Measurements from ENCODE around the gene MICU1. TPM values are rescaled to one million over a fixed set of nuclear protein-coding genes. Genes with fewer than 3 reads are reported as not detected.

MICU1 gene
- total and polyA plus RNA-seq, 2 experiments from 2014 or later = 27.5 to 52.3 TPM

DNA sequence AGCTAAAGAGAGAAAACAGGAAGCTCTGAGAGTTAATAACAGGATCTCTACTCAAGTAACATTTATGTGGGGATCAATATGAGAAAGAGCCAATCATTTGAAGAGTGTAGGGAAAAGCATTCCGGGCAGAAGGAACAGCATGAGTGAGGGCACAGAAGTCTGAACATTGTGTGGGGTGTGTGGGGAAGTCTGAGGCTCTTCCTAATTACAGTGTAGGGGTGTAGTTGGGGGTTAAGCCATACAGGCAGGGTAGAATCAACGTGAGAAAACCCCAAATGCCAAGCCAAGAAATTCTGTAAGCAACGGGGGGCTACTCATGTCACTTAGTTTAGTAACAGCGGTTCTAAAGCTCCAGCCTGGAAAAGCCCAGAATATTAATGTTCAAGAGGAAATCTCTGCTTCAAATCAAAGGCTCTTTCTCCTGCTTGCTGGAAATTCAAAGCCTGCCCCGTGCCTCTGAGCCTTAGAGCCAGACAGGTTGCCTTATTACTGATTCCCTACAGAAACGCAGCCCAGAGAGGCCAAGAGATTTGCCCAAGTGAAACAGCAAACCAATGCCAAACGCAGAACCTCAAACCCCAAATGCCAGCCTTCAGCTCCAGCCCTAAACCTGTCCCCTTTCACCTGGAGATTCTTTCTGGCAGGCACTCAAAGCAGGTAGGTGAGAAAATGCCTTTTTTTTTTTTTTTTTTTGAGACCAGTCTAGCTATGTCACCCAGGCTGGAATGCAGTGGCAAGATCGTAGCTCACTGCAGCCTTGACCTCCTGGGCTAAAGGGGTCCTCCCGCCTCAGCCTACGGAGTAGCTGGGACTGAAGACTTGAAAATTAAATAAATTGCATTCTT is 307.2 kb downstream of the MICU1 start:
- Histone ChIP-seq H3F3A (replicated peaks; ENCODE audit: low read depth) (peaks cover 13% of the 10 kb centered on the region), H3K9me2 (ENCODE audit: insufficient read depth) (no peaks in the 10 kb centered on the region), H4K20me1 (replicated peaks; ENCODE audit: insufficient read depth) (no peaks in the 10 kb centered on the region), H3K36me3 (ENCODE audit: insufficient read depth) (no peaks in the 10 kb centered on the region), H2AFZ (peak overlapping the region; percentile 92), H3K4me1 (ENCODE audit: insufficient read depth) (peaks cover 34% of the 10 kb centered on the region), H3K4me3 (peak overlapping the region; percentile 61), H3K4me2 (peak overlapping the region; percentile 87), H3K27me3 (ENCODE audit: insufficient read depth) (no peaks in the 10 kb centered on the region), H3K27ac (ENCODE audit: low read depth) (0 out of 2 replicates have a peak overlapping the region, but pooled peaks have one; percentile 84), H3K79me2 (replicated peaks; ENCODE audit: insufficient read depth) (no peaks in the 10 kb centered on the region)
- Mint-ChIP-seq H3K36me3 (ENCODE audit: low read depth) (no peaks in the 10 kb centered on the region; the same call in 2 of the 3 replicates), H3K4me3 (peak overlapping the region; percentile 43), H3K27me3 (ENCODE audit: insufficient read depth, low read depth, poor library complexity) (peaks cover 20% of the 10 kb centered on the region), H3K27ac (0 out of 2 replicates have a peak overlapping the region, but pooled peaks have one; percentile 4), H3K9me3 (no peaks in the 10 kb centered on the region; the same call in 2 of the 3 replicates), H3K4me1 (peaks cover 57% of the 10 kb centered on the region)
- ATAC-seq (no peak), DNase-seq (ENCODE audit: low spot score) (no peak)
- TF ChIP-seq, protein P1, sequence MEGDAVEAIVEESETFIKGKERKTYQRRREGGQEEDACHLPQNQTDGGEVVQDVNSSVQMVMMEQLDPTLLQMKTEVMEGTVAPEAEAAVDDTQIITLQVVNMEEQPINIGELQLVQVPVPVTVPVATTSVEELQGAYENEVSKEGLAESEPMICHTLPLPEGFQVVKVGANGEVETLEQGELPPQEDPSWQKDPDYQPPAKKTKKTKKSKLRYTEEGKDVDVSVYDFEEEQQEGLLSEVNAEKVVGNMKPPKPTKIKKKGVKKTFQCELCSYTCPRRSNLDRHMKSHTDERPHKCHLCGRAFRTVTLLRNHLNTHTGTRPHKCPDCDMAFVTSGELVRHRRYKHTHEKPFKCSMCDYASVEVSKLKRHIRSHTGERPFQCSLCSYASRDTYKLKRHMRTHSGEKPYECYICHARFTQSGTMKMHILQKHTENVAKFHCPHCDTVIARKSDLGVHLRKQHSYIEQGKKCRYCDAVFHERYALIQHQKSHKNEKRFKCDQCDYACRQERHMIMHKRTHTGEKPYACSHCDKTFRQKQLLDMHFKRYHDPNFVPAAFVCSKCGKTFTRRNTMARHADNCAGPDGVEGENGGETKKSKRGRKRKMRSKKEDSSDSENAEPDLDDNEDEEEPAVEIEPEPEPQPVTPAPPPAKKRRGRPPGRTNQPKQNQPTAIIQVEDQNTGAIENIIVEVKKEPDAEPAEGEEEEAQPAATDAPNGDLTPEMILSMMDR (conservative IDR thresholded peaks at IDR 0.05; ENCODE audit: low read depth in 2 of 2) = no peak
- TF ChIP-seq EZH2phosphoT487 (IDR thresholded peaks at IDR 0.05; ENCODE audit: unreplicated experiment) (no peak), POLR2AphosphoS5 (IDR thresholded peaks at IDR 0.05; ENCODE audit: low read depth) (no peak), ZNF331 (CRISPR knock-in tag; IDR thresholded peaks at IDR 0.05; ENCODE audit: low read depth) (no peak), JUNB (IDR thresholded peaks at IDR 0.05; ENCODE audit: unreplicated experiment) (no peak), EZH2 (IDR thresholded peaks at IDR 0.05; ENCODE audit: low read depth, unreplicated experiment) (no peak), NANOG (IDR thresholded peaks at IDR 0.05; ENCODE audit: borderline replicate concordance) (no peak), ZNF114 (CRISPR knock-in tag; IDR thresholded peaks at IDR 0.05) (no peak), STAT1 (IDR thresholded peaks at IDR 0.05; ENCODE audit: unreplicated experiment) (no peak), CREB1 (CRISPR knock-in tag; IDR thresholded peaks at IDR 0.05; ENCODE audit: low read depth) (no peak)
- TF ChIP-seq, protein P2, sequence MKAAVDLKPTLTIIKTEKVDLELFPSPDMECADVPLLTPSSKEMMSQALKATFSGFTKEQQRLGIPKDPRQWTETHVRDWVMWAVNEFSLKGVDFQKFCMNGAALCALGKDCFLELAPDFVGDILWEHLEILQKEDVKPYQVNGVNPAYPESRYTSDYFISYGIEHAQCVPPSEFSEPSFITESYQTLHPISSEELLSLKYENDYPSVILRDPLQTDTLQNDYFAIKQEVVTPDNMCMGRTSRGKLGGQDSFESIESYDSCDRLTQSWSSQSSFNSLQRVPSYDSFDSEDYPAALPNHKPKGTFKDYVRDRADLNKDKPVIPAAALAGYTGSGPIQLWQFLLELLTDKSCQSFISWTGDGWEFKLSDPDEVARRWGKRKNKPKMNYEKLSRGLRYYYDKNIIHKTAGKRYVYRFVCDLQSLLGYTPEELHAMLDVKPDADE (IDR thresholded peaks at IDR 0.05) = no peak
- TF ChIP-seq, protein P3, sequence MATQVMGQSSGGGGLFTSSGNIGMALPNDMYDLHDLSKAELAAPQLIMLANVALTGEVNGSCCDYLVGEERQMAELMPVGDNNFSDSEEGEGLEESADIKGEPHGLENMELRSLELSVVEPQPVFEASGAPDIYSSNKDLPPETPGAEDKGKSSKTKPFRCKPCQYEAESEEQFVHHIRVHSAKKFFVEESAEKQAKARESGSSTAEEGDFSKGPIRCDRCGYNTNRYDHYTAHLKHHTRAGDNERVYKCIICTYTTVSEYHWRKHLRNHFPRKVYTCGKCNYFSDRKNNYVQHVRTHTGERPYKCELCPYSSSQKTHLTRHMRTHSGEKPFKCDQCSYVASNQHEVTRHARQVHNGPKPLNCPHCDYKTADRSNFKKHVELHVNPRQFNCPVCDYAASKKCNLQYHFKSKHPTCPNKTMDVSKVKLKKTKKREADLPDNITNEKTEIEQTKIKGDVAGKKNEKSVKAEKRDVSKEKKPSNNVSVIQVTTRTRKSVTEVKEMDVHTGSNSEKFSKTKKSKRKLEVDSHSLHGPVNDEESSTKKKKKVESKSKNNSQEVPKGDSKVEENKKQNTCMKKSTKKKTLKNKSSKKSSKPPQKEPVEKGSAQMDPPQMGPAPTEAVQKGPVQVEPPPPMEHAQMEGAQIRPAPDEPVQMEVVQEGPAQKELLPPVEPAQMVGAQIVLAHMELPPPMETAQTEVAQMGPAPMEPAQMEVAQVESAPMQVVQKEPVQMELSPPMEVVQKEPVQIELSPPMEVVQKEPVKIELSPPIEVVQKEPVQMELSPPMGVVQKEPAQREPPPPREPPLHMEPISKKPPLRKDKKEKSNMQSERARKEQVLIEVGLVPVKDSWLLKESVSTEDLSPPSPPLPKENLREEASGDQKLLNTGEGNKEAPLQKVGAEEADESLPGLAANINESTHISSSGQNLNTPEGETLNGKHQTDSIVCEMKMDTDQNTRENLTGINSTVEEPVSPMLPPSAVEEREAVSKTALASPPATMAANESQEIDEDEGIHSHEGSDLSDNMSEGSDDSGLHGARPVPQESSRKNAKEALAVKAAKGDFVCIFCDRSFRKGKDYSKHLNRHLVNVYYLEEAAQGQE (IDR thresholded peaks at IDR 0.05; ENCODE audit: unreplicated experiment) = no peak
- TF ChIP-seq, protein P4, sequence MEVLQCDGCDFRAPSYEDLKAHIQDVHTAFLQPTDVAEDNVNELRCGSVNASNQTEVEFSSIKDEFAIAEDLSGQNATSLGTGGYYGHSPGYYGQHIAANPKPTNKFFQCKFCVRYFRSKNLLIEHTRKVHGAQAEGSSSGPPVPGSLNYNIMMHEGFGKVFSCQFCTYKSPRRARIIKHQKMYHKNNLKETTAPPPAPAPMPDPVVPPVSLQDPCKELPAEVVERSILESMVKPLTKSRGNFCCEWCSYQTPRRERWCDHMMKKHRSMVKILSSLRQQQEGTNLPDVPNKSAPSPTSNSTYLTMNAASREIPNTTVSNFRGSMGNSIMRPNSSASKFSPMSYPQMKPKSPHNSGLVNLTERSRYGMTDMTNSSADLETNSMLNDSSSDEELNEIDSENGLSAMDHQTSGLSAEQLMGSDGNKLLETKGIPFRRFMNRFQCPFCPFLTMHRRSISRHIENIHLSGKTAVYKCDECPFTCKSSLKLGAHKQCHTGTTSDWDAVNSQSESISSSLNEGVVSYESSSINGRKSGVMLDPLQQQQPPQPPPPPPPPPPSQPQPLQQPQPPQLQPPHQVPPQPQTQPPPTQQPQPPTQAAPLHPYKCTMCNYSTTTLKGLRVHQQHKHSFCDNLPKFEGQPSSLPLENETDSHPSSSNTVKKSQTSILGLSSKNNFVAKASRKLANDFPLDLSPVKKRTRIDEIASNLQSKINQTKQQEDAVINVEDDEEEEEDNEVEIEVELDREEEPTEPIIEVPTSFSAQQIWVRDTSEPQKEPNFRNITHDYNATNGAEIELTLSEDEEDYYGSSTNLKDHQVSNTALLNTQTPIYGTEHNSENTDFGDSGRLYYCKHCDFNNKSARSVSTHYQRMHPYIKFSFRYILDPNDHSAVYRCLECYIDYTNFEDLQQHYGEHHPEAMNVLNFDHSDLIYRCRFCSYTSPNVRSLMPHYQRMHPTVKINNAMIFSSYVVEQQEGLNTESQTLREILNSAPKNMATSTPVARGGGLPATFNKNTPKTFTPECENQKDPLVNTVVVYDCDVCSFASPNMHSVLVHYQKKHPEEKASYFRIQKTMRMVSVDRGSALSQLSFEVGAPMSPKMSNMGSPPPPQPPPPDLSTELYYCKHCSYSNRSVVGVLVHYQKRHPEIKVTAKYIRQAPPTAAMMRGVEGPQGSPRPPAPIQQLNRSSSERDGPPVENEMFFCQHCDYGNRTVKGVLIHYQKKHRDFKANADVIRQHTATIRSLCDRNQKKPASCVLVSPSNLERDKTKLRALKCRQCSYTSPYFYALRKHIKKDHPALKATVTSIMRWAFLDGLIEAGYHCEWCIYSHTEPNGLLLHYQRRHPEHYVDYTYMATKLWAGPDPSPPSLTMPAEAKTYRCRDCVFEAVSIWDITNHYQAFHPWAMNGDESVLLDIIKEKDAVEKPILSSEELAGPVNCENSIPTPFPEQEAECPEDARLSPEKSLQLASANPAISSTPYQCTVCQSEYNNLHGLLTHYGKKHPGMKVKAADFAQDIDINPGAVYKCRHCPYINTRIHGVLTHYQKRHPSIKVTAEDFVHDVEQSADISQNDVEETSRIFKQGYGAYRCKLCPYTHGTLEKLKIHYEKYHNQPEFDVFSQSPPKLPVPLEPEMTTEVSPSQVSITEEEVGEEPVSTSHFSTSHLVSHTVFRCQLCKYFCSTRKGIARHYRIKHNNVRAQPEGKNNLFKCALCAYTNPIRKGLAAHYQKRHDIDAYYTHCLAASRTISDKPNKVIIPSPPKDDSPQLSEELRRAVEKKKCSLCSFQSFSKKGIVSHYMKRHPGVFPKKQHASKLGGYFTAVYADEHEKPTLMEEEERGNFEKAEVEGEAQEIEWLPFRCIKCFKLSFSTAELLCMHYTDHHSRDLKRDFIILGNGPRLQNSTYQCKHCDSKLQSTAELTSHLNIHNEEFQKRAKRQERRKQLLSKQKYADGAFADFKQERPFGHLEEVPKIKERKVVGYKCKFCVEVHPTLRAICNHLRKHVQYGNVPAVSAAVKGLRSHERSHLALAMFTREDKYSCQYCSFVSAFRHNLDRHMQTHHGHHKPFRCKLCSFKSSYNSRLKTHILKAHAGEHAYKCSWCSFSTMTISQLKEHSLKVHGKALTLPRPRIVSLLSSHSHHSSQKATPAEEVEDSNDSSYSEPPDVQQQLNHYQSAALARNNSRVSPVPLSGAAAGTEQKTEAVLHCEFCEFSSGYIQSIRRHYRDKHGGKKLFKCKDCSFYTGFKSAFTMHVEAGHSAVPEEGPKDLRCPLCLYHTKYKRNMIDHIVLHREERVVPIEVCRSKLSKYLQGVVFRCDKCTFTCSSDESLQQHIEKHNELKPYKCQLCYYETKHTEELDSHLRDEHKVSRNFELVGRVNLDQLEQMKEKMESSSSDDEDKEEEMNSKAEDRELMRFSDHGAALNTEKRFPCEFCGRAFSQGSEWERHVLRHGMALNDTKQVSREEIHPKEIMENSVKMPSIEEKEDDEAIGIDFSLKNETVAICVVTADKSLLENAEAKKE (CRISPR knock-in tag; IDR thresholded peaks at IDR 0.05) = no peak

Data from GM23338 (cell line).